Adipocyte (in vitro differentiated cells): ENCODE data around the gene CA9.
"Not testable (repeated sequence)": the region's sequence is repeated elsewhere in the genome, so short reads cannot be mapped to it uniquely, and the experiment has no call there.

ENCODE experiments used
- DNase-seq: peaks from one replicate; pipeline ENCODE4 v3.0.0-alpha.2; 2015; ENCODE audit warnings: low read depth
- H3K27me3 ChIP-seq: replicated peaks from 2 replicates; pipeline ENCODE4 v1.7.0; 2013; ENCODE audit warnings: mild to moderate bottlenecking, low read length, moderate library complexity; ENCODE audit not compliant: control insufficient read depth, insufficient read depth
- H3K36me3 ChIP-seq: 2 replicates; pipeline ENCODE4 v1.7.0; 2013; ENCODE audit warnings: low read length, mild to moderate bottlenecking, moderate library complexity; ENCODE audit not compliant: control insufficient read depth, insufficient read depth, severe bottlenecking
- H3K4me1 ChIP-seq: 2 replicates; pipeline ENCODE4 v1.7.0; 2013; ENCODE audit warnings: mild to moderate bottlenecking, low read length, moderate library complexity; ENCODE audit not compliant: control insufficient read depth, insufficient read depth
- H3K4me3 ChIP-seq: 2 replicates; pipeline ENCODE4 v1.7.0; 2013; ENCODE audit warnings: mild to moderate bottlenecking, low read length, moderate library complexity
- H3K9ac ChIP-seq: 2 replicates; pipeline ENCODE4 v1.7.0; 2013; ENCODE audit warnings: mild to moderate bottlenecking, low read length, moderate library complexity
- H3K9me3 ChIP-seq: 2 replicates; pipeline ENCODE4 v1.7.0; 2013; ENCODE audit warnings: mild to moderate bottlenecking, low read length, moderate library complexity; ENCODE audit not compliant: control insufficient read depth

The CA9 gene

DNA sequence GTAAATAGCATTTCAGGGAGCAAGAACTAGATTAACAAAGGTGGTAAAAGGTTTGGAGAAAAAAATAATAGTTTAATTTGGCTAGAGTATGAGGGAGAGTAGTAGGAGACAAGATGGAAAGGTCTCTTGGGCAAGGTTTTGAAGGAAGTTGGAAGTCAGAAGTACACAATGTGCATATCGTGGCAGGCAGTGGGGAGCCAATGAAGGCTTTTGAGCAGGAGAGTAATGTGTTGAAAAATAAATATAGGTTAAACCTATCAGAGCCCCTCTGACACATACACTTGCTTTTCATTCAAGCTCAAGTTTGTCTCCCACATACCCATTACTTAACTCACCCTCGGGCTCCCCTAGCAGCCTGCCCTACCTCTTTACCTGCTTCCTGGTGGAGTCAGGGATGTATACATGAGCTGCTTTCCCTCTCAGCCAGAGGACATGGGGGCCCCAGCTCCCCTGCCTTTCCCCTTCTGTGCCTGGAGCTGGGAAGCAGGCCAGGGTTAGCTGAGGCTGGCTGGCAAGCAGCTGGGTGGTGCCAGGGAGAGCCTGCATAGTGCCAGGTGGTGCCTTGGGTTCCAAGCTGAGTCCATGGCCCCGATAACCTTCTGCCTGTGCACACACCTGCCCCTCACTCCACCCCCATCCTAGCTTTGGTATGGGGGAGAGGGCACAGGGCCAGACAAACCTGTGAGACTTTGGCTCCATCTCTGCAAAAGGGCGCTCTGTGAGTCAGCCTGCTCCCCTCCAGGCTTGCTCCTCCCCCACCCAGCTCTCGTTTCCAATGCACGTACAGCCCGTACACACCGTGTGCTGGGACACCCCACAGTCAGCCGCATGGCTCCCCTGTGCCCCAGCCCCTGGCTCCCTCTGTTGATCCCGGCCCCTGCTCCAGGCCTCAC is at the start of gene CA9:
TSS of gene CA9 (plus strand) at position 797 of the 893 bp plus-strand sequence. CDS start at position 829, 32 bp downstream.
- no peaks in the 10 kb centered on the region for H3K27me3 ChIP-seq
- no peaks in the 10 kb centered on the region for H3K9me3 ChIP-seq
- H3K9ac ChIP-seq, result no peak within 1 kb of the TSS
- no peak within 1 kb of the TSS for H3K4me3 ChIP-seq
- H3K36me3 ChIP-seq, result no peaks in the 10 kb centered on the region
- H3K4me1 ChIP-seq, result peaks cover 5% of the 10 kb centered on the region
- no peak for DNase-seq

DNA sequence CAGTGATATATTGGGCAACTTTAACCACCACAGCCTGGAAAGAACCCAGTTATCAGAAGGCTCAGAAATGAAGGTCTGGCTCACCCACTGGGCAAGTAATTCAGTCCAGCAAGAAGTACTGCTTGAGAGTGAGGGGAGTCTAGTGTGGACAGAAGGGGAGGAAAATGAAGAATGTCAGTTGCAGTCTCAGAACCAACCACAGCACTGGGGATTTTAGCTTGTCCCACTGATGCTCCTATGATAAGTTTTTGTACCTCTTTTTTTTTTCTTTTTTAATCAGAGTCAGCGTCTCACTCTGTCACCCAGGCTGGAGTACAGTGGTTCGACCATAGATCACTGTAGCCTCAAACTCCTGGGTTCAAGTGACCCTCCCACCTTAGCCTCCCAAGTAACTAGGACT is 46.2 kb upstream of the CA9 start:
- no peak for DNase-seq
- H3K9me3 ChIP-seq, result no peaks in the 10 kb centered on the region
- no peaks in the 10 kb centered on the region for H3K36me3 ChIP-seq
- peaks cover 6% of the 10 kb centered on the region for H3K4me1 ChIP-seq
- no peak overlapping the region for H3K4me3 ChIP-seq
- H3K9ac ChIP-seq, result peak overlapping the region; percentile 23
- H3K27me3 ChIP-seq, result no peaks in the 10 kb centered on the region

DNA sequence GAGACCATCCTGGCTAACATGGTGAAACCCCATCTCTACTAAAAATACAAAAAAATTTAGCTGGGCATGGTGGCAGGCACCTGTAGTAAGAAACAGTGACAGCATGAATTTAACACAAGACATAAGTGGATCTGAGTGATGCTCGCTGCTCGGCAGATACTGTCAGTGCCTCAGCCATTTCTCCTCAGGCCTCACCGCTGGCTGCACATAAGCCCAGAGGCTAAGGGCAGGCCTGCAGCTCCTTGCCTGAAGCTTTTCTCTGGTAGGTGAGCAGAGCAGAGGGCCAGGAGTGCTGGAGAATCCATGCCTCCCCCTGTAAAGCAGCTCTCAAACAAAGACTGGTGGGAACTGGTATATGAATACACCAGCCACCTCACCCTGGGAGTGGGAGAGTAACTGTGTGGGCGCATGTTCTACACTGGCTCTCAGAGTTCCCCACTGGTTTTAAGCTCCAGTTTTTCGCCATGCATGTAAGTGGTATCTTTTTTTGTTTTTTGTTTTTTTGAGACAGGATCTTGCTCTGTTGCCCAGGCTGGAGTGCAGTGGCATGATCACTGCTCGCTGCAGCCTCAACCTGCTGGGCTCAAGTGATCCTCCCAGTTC is 45.2 kb upstream of the CA9 start:
- Histone ChIP-seq H3K36me3 (no peaks in the 10 kb centered on the region), H3K4me3 (no peak overlapping the region), H3K4me1 (peaks cover 6% of the 10 kb centered on the region), H3K9ac (no peak overlapping the region), H3K9me3 (no peaks in the 10 kb centered on the region), H3K27me3 (no peaks in the 10 kb centered on the region)
- DNase-seq, result no peak

DNA sequence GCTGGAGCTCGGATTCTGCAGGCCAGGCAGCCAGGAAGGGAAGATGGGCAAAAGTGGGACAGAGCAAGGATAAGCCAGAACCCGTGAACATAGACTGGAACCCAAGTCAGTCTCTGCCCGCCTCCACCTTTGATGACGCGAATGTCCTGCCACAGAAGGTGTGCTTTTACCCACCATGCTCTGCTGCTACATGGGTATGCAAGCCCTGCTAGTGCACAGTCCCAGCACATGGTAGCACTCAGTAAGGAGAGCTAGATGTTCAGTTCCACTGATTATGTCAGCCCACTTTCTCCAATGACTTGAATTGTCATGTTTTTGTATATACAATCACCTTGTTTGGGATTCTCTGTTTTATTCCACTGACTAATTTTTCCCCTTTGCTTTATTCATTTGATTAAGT is 44.1 kb upstream of the CA9 start:
- Histone ChIP-seq H3K9ac (no peak overlapping the region), H3K4me3 (no peak overlapping the region), H3K27me3 (no peaks in the 10 kb centered on the region), H3K36me3 (no peaks in the 10 kb centered on the region), H3K9me3 (no peaks in the 10 kb centered on the region), H3K4me1 (peaks cover 6% of the 10 kb centered on the region)
- DNase-seq, result no peak

DNA sequence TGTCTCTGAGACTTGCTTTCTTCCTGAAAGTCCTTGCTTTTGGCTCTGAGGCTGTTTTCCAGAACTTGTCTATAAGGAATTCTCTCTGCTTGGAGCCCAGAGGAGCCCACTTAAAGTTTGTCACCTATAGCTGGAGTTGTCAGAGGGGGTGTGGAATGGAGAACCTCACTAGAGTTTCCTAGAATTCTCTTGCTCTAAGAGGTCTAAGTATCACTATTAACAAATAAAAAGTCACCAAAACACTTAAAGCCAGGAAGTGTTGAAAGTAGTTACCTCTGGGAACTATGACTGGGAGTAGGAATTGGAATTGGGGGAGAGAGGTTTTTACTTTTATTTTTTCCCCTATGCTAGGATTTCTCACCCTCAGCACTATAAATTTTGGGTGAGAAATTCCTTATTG is 38.0 kb upstream of the CA9 start:
- H3K4me1 ChIP-seq, result peaks cover 16% of the 10 kb centered on the region
- no peaks in the 10 kb centered on the region for H3K9me3 ChIP-seq
- no peak for DNase-seq
- no peaks in the 10 kb centered on the region for H3K27me3 ChIP-seq
- H3K9ac ChIP-seq, result no peak overlapping the region
- H3K4me3 ChIP-seq, result no peak overlapping the region
- no peaks in the 10 kb centered on the region for H3K36me3 ChIP-seq

DNA sequence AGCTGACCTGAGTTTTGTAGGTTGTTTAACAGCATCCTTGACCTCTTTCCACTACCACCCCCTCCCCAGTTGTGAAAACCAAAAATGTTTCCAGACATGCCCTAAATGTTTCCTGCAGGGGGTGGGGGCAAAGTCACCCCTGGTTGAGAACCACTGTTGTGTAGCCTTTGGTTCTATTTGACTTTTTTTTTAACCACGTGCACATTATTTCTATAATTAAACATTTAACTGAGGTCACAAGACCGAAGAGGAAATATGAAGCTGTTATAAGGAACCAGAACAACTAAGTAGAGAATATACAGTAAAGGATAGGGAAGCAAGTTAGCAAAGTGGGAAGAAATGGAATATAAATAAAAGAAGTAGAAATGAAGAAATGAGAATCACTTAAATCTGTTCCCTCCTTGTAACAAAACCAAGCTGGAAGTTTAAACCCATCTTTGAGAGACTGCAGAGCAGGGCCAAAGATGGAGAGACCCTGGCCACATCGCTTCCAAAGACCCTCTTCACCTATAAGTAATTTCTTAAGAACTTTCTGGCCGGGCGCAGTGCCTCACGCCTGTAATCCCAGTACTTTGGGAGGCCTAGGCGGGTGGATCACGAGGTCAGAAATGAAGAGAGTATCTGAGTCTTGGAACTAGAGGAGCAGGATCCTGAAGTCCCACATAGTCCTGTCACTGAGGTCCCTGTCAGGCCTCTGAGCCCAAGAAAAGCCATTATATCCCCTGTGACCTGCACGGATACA is 37.4 kb upstream of the CA9 start:
- Histone ChIP-seq H3K36me3 (no peaks in the 10 kb centered on the region), H3K4me3 (no peak overlapping the region), H3K9me3 (no peaks in the 10 kb centered on the region), H3K27me3 (no peaks in the 10 kb centered on the region), H3K9ac (no peak overlapping the region), H3K4me1 (peaks cover 16% of the 10 kb centered on the region)
- DNase-seq, result no peak

DNA sequence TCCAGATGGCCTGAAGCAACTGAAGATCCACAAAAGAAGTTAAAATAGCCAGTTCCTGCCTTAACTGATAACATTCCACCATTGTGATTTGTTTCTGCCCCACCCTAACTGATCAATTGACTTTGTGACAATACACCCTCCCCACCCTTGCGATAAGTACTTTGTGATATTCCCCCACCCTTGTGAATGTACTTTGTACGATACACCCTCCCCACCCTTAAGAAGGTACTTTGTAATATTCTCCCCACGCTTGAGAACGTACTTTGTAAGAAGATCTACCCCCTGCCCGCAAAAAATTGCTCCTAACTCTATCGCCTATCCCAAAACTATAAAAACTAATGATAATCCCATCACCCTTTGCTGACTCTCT is 36.9 kb upstream of the CA9 start:
- not testable (repeated sequence) for H3K36me3 ChIP-seq, H3K9me3 ChIP-seq, H3K9ac ChIP-seq, H3K4me3 ChIP-seq, H3K27me3 ChIP-seq, DNase-seq
- H3K4me1 ChIP-seq, result peaks cover 16% of the 10 kb centered on the region

DNA sequence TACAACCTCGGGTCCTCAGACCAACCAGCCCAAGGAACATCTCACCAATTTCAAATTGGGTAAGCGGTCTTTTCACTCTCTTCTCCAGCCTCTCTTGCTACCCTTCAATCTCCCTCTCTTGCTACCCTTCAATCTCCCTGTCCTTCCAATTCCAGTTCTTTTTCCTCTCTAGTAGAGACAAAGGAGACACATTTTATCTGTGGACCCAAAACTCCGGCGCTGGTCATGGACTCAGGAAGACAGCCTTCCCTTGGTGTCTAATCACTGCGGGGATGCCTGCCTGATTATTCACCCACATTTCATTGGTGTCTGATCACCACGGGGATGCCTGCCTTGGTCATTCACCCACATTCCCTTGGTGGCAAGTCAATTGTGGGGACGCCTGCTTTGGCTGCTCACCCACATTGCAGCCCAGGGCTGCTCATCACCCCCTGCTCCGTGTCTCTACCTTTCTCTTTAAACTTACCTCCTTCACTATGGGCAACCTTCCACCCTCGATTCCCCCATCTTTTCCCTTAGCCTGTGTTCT is 36.2 kb upstream of the CA9 start:
- not testable (repeated sequence) for H3K4me3 ChIP-seq, H3K36me3 ChIP-seq, H3K27me3 ChIP-seq, H3K9me3 ChIP-seq, H3K9ac ChIP-seq, DNase-seq
- H3K4me1 ChIP-seq, result peaks cover 17% of the 10 kb centered on the region

DNA sequence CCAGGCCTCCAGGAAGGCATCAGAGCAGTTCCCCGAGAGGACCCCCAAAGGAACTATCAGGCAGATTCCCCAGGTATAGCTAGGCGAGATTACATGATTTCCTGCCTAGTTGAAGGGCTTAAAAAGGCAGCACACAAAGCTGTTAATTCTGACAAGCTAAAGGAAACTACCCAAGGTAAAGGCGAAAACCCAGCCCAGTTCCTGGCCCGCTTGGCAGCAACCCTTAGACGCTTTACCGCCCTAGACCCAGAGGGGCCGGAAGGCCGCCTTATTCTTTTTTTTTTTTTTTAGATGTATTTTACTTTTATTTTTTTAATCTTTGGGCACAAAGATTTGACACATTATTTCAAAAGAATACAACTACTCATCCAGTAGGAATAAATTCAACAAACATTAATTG is 35.0 kb upstream of the CA9 start:
- peaks cover 25% of the 10 kb centered on the region for H3K4me1 ChIP-seq
- H3K9me3 ChIP-seq, H3K9ac ChIP-seq, DNase-seq, H3K4me3 ChIP-seq, H3K27me3 ChIP-seq, H3K36me3 ChIP-seq: not testable (repeated sequence)

DNA sequence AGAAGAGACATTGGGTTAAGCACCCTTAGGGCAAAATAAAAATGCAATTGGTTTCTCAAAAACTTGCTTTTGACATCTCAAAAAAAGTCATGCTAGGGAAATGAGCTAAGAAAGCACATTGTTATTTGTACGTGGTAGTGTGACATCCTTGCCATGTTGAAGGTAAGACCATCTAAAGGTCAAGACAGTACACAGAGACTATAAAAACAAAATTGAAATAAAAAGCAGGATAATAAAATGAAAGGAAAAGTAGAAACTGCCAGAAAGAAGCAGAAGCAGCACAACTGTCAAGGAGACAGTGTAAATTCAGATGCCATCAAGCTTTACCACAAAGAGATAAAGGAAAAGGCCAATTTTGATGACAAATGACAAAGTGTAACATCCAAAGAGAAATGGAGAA is 34.5 kb upstream of the CA9 start:
- H3K9me3 ChIP-seq, DNase-seq: not testable (repeated sequence)

DNA sequence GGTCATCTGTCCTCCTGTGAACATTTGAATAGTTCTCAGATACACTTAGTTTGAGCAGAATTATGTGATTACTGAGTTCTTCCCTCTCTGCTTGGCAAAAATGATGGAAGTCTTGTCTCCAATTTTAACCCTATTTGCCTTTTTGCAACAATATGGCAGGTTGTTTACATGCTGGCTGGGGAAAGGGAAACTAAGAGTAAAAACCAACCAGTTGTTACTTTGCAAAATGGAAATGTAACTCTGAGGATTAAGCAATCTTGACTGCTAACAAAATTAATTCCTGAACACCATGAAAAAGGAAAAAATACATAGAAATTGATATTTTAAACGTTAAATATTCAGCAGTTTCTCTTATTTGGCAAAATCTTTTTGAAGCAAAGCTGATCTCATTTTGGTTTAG is 34.1 kb upstream of the CA9 start:
- Histone ChIP-seq H3K9me3 (no peaks in the 10 kb centered on the region), H3K9ac (no peak overlapping the region), H3K36me3 (no peaks in the 10 kb centered on the region), H3K27me3 (no peaks in the 10 kb centered on the region), H3K4me1 (peaks cover 33% of the 10 kb centered on the region), H3K4me3 (no peak overlapping the region)
- no peak for DNase-seq

More for the DNA sequence above, 34.5 kb upstream of the CA9 start:
- not testable (repeated sequence) for H3K36me3 ChIP-seq, H3K9ac ChIP-seq, H3K4me3 ChIP-seq, H3K27me3 ChIP-seq
- H3K4me1 ChIP-seq, result peaks cover 30% of the 10 kb centered on the region
